ENCODE results near the gene ADAMTS1.

ADAMTS1 gene

GRCh38 chr21:26795866-26796329 lies 49.3 kb downstream of the ADAMTS1 start:
- TF ChIP-seq SPI1 (IDR thresholded peaks at IDR 0.05; ENCODE audit: low read depth, low read length) (no peak), PAX5 (IDR thresholded peaks at IDR 0.05; ENCODE audit: insufficient read depth, low read length, severe bottlenecking) (no peak), POU2F2 (IDR thresholded peaks at IDR 0.05; ENCODE audit: low read depth, low read length) (no peak), POLR2AphosphoS5 (IDR thresholded peaks at IDR 0.05; ENCODE audit: low read depth, low read length) (no peak), TAF1 (IDR thresholded peaks at IDR 0.05; ENCODE audit: low read depth, low read length) (no peak), POLR2A (IDR thresholded peaks at IDR 0.05; ENCODE audit: low read depth, low read length) (no peak)
- no peak for FAIRE-seq
- DNase-seq (ENCODE audit: insufficient read length, low spot score), result no peak

DNA sequence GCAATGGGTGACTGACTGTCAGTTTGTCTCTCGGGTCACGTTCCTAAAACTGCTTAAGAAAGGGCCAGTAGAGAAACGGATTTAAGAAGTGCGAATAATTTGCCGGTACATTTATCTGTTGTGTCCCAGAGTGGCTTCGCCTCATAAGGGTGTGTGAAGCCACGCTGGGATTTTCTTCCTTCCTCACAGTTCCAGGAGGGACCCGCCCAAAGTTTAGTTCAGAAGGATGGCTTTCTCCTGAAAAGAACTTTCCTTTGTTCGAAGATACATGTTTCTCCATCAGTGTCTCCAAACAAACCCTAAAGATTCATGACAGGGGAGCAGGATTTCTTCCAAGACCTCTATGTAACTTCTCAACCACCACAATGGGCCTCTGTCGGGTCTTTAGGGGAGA lies 49.8 kb downstream of the ADAMTS1 start:
- FAIRE-seq (no peak), DNase-seq (ENCODE audit: insufficient read length, low spot score) (no peak)
- TF ChIP-seq POLR2A (IDR thresholded peaks at IDR 0.05; ENCODE audit: low read depth, low read length) (no peak), POLR2AphosphoS5 (IDR thresholded peaks at IDR 0.05; ENCODE audit: low read depth, low read length) (no peak)

- TF ChIP-seq POLR2A (IDR thresholded peaks at IDR 0.05; ENCODE audit: low read depth, low read length) (no peak), TAF1 (IDR thresholded peaks at IDR 0.05; ENCODE audit: low read depth, low read length) (no peak), PAX5 (IDR thresholded peaks at IDR 0.05; ENCODE audit: insufficient read depth, low read length, severe bottlenecking) (no peak), POLR2AphosphoS5 (IDR thresholded peaks at IDR 0.05; ENCODE audit: low read depth, low read length) (no peak), POU2F2 (IDR thresholded peaks at IDR 0.05; ENCODE audit: low read depth, low read length) (no peak), SPI1 (IDR thresholded peaks at IDR 0.05; ENCODE audit: low read depth, low read length) (no peak)
- no peak for FAIRE-seq
- DNase-seq (ENCODE audit: insufficient read length, low spot score), result no peak
These were observed 50.4 kb downstream of the ADAMTS1 start for GRCh38 chr21:26794597-26795411.

DNA sequence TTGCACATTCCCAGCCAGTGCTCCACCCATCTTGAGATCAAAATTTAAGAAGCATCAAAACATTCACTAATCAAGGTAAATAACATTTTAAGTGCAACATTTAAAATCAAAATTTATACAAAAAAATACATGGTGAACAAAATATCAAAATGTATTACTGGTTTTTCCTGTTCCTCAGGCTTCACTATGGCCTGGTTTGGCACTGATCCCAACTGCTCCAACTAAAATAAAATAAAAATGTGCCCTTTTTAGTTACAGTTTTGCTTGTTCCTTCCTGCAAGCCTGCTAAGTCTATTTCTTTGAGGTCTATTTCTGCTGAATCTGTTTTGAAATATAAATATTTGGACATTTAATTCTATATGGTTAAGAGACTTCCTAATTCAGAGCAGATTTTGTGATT lies 54.9 kb downstream of the ADAMTS1 start:
- FAIRE-seq, result no peak
- TF ChIP-seq TAF1 (IDR thresholded peaks at IDR 0.05; ENCODE audit: low read depth, low read length) (no peak), PAX5 (IDR thresholded peaks at IDR 0.05; ENCODE audit: insufficient read depth, low read length, severe bottlenecking) (no peak), SPI1 (IDR thresholded peaks at IDR 0.05; ENCODE audit: low read depth, low read length) (no peak), POLR2AphosphoS5 (IDR thresholded peaks at IDR 0.05; ENCODE audit: low read depth, low read length) (no peak), POU2F2 (IDR thresholded peaks at IDR 0.05; ENCODE audit: low read depth, low read length) (no peak), POLR2A (IDR thresholded peaks at IDR 0.05; ENCODE audit: low read depth, low read length) (no peak)
- no peak for DNase-seq (ENCODE audit: insufficient read length, low spot score)

- TF ChIP-seq POU2F2 (IDR thresholded peaks at IDR 0.05; ENCODE audit: low read depth, low read length), result no peak
- TF ChIP-seq POLR2AphosphoS5 (IDR thresholded peaks at IDR 0.05; ENCODE audit: low read depth, low read length), result no peak
- TF ChIP-seq PAX5 (IDR thresholded peaks at IDR 0.05; ENCODE audit: insufficient read depth, low read length, severe bottlenecking), result no peak
- TF ChIP-seq TAF1 (IDR thresholded peaks at IDR 0.05; ENCODE audit: low read depth, low read length), result no peak
- TF ChIP-seq SPI1 (IDR thresholded peaks at IDR 0.05; ENCODE audit: low read depth, low read length), result no peak
- no peak for TF ChIP-seq POLR2A (IDR thresholded peaks at IDR 0.05; ENCODE audit: low read depth, low read length)
- FAIRE-seq (no peak), DNase-seq (ENCODE audit: insufficient read length, low spot score) (no peak)
These were observed 56.4 kb downstream of the ADAMTS1 start for GRCh38 chr21:26788790-26789189.
